GM12892 (cell line): ENCODE measurements around the gene ATXN2.

Source experiments
- POLR2A ChIP-seq: IDR thresholded peaks from 2 replicates; pipeline ENCODE4 v1.6.1; 2011; ENCODE audit warnings: low read depth, low read length, control low read depth
- POLR2AphosphoS5 ChIP-seq: IDR thresholded peaks from 2 replicates; pipeline ENCODE4 v1.6.1; 2011; ENCODE audit warnings: low read depth, low read length, control low read depth

DNA sequence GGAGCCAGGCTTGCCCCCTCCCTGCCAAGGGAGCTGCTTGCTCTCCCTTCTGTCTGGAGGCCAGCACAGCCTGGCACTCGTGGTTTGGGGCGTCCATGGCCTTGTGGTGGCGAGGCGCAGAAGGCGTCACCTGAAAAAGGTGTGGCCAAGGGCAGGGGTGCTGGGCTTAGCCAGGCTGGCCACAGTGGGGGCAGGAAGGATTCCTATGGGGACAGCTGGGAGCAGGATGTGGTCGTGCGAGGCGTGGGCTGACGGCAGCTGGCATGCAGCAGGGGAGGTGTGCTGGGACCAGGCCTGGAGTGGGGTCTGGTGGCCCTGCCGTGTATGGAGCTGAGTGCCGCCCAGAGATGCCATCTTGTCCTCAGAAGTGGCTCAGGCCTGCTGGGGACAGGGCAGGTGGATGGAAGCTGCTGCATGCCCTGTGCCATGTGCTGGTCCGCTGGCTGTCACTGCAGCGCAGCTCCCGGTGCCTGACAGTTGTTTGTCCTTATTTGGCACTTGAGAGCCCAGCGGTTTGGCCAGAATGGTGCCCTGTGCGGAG lies 163.4 kb downstream of the ATXN2 start:
- TF ChIP-seq POLR2AphosphoS5 (no peak; the same call in 1 of the 2 replicates), POLR2A (no peak)
